DOHH2 (cell line): ENCODE results near the gene HMG20B.

ENCODE experiments used
- CTCF ChIP-seq: fragments of 200-600 bp; sonication (generic); IDR thresholded peaks from one replicate; pipeline ENCODE4 v1.5.1; 2014; ENCODE audit warnings: antibody characterized with exemption, mild to moderate bottlenecking, low read depth, low read length; ENCODE audit not compliant: poor library complexity, severe bottlenecking
- EZH2phosphoT487 ChIP-seq: fragments of 200-600 bp; sonication (generic); IDR thresholded peaks from 2 replicates; pipeline ENCODE4 v1.6.1; 2017; ENCODE audit warnings: borderline replicate concordance, mild to moderate bottlenecking, antibody characterized with exemption, low read length, moderate library complexity, mixed read lengths

GRCh38 chr19:3524904-3525451 lies 47.8 kb upstream of the HMG20B start:
- no peak for TF ChIP-seq CTCF
- no peak for TF ChIP-seq EZH2phosphoT487
